HG03196 (cell line): ENCODE results near the gene RHEB.

Experiments used
- ATAC-seq: cut with Tn5 transposase; IDR thresholded peaks from one replicate; pipeline ENCODE4 v1.9.1; 2021; ENCODE audit not compliant: unreplicated experiment

Gene RHEB

DNA sequence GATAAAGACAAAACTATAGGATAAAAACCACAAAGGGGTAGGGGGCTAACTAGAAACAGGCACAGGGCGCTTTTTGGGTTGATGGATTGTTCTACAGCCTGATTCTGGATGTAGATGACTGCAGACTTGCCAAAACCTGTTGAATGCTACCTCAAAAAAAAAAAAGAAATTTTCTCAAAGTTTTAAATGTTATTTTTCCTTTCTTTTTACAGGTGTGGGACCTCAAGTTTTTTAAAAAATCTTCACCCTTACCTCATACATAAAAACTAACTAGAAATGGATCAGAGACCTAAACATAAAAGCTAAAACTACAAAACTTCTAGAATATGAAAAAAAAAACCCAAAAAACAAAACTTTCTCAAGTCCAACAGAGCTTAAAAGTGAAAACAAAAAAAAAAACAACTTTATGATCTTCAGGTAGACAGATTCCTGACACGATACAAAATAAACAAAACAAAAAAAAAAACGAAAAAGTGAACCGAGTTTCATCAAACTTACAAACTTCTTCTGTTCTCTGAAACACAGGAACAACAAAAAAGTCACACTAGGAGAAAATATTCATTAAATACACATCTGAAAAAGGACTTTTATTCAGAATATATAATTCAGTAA lies 14.9 kb downstream of the RHEB start:
- no peak for ATAC-seq

DNA sequence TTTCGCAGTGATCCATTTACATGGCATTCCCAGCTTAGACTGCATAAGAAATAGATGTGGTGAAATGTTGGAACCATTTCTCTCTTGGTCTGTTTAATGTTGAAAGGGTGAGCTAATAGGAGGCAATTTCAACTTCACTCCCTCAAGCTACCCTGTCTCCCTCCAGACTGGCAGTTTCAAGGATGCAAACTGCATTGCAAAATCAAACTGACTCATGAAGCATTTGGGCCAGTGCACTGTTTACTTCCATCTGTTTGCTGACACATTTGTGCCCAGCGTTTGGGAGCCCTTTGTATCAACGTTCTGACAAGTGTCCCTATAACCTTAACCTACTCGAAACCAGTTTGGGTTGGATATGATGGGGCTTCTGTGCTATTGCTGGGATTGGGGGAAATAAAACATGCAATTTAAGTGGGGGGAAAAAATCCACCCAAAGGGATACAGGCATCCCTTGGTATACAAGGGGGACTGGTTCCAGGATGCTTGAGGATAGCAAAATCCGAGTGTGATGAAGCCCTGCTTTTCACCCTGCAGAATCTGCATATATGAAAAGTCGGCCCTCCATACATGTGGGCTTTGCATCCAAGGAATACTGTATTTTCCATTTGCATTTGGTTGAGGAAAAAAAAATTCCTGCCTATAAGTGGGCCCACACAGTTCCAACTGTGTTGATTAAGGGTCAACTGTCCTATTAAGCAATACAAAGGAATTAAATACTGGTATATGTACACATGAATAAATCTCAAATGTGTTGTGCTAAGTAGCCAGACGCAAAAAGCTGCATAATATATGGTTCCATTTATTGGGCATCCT lies 15.6 kb downstream of the RHEB start:
- ATAC-seq: no peak

DNA sequence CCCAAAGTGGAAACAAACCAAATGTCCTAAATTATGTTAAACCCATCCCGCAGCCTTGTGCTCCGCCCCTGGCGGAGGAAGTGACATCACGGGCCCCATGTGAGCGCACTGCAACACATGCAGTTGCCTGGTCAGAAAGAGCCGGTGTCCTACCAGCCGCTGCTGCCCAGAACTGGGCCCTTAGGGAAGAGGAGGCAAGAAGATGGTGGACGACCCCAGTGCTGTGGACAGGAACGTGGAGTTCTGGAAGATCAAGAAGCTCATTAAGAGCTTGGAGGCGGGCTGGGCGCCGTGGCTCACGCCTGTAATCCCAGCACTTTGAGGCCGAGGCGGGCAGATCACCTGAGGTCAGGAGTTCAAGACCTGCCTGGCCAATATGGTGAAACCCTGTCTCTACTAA lies 18.0 kb downstream of the RHEB start:
- no peak for ATAC-seq

DNA sequence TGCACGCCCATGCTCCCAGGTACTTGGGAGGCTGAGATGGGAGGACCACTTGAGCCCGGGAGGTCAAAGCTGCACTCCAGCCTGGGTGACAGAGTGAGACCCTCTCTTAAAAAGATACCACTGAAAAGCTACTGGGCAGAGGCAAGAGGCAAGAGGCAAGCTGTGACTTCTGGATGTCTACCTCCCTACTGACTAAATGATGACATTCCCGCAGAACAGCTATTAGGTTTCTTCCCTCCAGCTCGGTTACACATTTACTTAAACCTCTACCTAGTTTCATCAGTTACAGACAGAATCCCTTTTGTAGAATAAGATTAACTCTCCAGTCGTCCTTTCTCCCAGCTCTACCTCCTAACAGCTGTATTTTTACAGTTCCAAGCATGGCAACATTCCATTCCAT lies 21.2 kb downstream of the RHEB start:
- no peak for ATAC-seq

DNA sequence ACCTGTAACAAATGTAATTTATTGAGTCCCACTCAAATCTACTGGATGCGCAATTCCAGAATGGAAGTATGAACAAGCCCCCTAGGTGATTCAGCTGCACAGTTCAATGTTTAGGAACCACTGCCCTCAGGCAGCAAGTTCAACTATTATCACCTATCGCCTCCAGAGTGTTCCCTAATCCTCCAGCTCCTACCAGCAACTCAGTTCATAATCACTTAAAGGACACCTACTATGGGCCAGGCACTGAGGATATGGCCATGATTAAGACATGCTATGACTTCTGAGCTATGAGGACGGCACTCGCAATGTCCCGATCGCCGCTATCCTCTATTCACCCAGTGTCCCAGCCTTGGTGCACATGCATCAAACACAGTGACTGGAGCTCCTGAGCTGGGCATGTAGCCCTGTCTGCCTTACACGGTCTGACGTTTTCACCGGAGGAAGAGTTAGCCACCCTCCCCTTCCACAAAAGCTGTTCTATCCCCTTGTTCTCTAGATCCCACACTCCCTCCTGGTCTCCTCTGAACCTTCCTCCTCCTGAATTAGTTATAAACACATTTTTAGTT lies 22.3 kb downstream of the RHEB start:
- ATAC-seq: no peak

DNA sequence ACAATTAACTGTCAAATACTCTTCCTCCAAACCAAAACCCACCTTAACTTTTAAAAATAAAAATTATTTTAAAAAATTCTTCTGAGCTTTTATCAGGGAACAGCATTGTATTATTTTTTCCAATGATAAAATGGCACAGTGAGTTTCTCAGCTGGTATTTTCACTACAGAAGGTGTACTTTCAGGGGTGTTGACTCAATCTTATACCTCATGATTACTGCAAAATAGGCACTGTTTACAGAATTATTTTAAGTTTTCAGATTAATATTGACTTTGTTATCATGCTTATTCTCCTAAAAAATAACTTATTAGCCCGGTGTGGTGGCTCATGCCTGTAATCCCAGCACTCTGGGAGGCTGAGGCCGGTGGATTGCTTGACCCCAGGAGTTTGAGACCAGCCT lies 24.3 kb downstream of the RHEB start:
- no peak for ATAC-seq

DNA sequence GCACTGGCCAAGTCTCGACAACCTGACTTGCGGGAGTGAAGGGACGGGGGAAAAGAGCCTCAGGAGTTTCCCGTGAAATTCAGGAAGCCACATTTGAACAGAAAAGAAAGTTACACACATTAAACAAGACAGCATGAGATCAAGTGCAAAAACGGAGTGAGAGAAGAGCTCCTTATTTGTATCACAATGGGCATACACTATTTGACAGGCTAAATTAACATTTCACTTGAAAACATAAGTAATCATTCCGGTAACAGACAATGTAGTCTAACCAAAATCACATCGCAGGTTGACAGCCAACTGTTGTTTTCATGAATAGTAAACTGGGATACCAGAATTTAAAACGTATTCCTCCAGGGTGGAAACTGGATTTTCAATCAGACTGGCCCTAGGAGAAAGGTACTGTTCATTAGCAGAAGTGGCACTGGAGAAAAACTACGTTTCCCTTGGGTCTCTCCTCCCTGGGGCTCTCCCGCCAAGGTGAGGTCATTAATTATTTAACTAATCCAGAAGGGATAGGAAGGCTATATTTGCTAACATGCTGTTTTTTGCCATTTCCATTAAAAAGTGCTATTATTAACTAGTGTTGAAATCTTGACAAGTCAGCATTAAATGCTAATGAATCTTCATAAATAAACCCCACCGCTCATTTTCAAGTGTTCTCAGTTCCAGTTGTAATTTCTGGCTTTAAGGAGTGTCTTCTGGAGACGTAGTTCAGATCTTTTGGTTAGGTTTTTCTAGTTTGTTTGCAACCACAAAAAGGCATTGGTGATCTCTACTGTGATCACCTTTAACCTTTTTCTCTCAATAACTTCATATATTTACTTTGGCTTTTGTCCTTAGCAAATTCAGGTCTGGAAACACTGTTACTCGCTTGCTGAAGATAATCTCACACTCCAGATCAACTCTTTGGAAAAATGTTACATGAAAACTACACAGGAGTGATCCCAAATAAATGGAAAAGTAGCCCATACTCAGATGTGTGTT lies 25.1 kb downstream of the RHEB start:
- no peak for ATAC-seq

DNA sequence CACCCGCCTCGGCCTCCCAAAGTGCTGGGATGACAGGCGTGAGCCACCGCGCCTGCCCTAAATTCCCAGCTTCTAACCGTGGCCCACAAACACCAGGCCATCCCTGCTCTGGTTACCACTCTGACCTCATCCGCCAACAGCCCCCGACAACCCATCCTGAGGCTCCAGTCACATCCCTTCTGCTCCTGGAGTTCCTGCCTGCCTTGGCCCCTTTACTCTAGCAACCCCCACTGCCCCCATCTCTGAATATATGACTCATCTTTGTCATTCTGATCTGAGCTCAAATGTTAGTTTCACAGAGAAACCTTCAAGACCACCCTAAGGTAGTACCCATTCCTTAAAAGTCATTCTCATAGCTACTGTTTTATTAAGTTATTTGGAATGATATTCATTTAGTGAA lies 26.6 kb downstream of the RHEB start:
- ATAC-seq: no peak

DNA sequence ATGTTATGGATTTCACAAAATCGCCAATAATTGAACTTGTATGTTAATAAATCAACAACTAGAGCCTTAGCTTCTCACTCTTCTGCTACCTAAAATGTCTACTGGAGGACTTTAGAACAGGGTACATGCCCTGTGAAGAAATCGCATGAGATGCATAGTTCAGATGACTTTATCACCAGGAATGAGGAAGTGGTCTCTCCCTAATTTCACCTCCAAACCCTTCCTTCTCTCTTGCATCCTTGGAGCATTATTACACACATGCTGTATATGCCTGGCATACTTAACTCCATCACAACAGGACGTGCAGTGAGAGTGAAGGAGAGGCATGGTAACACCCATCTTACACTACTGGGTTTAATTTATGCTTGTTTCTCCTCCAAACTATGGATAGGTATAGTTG lies 27.8 kb downstream of the RHEB start:
- no peak for ATAC-seq

DNA sequence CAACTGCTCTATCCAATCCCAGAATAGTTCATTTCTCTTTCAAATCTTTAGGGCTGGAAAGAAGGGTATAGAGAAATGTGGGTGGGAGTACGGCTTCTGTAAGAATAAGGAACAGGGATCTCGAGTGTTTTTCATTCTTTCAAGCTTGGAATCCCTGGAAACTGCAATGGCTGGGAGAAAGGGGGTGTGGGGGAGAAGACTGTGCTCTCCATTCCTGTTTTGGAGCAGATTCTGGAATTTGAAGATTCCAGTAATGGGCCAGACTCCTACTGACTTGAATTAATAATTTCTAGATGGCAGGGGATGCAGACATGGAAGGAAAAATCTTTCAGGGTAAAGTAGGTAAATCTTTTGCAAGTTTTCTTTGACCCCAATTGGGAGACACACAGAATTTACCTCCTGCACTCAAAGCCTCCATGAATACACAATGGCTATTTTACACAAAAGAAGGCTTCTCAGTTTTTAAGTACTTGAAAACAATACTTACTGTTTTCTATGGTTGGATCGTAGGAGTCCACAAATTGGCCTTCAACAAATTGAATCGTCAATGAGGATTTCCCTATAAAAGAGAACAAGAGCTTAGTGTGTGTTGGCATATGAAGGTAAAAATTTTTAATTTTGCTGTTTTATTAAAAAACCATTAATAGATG lies 29.1 kb downstream of the RHEB start:
- no peak for ATAC-seq

DNA sequence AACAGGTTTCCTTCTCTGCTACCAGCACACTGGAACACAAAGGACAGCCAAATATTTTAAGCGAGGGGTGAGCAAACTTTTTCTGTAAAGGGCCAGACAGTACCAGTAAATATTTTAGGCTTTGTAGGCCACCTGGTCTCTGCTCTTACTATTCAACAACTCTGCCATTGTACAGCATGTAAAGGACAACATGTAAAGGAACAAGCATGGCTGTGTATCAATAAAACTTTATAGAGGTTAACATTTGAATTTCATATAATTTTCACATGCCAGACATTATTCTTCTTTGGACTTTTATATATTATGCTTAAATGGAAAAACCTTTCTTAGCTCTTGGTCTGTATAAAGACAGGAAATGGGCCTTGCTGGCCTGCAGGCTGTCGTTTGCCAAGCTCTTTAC lies 30.2 kb downstream of the RHEB start:
- ATAC-seq: no peak

DNA sequence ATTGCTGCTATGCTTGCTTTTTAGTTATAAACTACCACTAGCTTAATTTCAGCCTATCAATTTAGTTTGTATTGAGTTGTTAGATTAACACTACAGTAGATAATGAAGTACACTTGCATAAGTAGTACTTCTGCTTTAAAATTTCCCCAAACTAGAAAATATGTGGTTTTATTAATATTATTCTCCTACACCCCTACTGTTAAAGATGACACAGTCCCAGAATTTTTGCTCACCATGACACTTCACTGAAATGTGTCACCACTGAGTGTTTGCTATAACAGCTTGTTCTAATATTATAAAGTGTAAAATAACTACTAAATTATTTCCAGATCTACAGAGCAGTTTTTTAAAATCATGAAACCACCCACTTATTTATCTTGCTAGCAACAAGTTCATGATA lies 31.6 kb downstream of the RHEB start:
- no peak for ATAC-seq

DNA sequence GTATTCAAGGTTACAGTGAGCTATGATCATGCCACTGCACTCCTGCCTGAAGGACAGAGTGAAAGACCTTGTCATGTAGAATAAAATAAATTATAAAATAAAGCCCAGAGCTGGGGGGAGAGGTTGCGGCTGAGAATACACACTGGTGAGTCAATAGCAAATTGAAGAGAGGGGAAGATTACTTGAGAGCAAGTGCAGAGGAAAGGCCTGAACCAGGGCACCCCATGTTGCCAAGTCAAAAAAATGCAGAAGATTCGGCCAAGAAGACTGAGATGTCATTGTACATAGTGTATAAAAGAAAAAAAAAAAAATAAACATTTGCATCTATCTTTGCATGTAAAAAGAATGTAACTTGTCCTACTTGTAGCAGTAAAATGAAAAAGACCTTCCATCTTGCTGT lies 32.5 kb downstream of the RHEB start:
- ATAC-seq: no peak

DNA sequence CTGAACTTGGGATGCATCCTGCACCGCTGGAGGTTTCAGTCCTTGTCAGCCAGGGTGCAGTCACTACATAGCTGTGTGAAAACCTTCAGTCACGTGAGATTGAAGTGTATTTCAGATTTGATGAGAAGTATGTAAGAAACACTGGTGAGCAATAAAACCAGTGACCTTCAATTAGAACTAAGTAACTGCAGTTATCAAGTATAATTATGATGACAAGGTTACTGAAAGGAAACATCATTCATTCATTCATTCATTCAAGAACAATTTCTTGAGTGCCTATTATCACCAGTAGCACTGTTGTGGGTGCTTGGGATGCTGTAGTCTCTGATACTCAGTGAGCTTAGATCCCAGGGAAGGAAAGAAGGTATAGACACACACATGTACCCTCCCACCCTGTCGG lies 33.6 kb downstream of the RHEB start:
- no peak for ATAC-seq

DNA sequence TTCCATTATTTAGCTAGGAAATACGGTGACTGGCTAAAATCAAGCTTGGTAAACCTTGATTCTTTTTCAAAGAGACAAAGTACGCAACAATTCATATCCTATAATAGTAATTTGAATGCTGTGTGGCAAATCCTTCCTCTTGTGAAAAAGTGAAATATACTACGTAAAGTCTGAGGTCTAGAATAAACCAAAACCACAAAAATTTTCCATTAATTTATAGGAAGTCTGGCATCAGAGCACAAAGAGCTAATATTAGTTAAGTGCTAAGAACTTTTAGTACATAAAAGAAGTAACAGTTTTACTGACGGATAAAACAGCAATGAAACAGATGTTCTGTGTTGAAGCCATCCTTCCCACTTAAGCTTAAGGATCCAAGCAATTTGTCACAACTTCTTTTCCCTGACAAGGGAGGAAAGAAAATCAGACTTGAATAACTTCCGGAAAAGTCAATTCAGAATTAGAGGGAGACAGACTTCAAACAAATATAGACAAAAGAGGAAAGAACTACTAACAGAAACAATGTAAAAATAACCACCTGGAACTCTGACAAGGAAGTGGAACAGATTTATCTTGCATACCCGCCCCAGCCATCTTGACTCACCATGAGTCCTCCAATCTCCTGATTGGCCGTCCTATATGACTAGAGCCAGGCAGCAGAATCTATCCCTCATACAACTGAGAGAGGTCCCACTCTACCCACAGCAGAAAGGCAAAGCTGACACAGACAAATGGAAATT lies 34.6 kb downstream of the RHEB start:
- ATAC-seq: no peak

DNA sequence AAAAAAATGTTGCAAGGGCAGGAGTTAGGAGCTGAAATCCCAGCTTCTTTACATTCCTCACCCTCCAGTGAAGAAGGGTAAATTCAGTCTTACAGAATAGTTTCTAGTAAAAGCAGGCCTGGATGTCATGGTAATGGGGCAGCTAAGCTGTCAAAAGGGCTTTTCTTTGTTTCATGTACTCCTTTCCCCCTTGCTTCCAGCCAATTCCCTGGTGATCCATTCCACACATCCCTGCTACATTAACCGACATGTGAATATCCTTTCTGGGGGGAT lies 36.0 kb downstream of the RHEB start:
- ATAC-seq: no peak

DNA sequence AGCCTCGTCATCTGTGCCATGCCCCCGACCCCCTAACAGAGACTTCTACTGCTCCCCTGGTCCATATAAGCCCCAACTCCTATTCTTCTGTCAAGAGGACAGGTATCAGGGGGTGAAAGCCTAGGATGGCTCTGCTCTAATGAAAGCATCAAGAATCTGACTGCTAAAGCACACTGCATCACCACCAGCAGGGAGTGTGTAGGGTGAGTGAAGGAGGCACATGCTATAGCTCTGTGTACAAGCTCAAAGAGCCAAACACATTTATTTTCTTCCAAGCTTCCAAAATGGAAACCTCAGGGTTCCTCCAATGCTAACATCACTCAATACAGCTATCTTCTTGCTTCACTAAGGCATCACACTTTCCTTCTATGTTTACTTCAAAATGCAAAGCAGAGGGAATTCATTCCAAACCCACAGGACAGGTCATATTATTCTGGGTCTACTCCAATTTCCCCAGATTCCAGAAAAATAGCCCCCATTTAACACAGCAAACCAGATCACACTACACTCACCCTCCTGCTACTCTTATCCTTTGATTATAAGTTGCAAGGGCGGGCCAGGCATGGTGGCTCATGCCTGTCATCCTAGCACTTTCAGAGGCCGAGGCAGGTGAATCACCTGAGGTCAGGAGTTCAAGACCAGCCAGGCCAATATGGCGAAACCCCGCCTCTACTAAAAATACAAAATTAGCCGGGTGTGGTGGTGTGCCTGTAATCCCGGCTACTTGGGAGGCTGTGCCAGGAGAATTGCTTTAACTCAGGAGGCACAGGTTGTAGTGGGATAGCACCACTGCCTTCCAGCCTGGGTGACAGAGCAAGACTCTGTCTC lies 36.6 kb downstream of the RHEB start:
- no peak for ATAC-seq

DNA sequence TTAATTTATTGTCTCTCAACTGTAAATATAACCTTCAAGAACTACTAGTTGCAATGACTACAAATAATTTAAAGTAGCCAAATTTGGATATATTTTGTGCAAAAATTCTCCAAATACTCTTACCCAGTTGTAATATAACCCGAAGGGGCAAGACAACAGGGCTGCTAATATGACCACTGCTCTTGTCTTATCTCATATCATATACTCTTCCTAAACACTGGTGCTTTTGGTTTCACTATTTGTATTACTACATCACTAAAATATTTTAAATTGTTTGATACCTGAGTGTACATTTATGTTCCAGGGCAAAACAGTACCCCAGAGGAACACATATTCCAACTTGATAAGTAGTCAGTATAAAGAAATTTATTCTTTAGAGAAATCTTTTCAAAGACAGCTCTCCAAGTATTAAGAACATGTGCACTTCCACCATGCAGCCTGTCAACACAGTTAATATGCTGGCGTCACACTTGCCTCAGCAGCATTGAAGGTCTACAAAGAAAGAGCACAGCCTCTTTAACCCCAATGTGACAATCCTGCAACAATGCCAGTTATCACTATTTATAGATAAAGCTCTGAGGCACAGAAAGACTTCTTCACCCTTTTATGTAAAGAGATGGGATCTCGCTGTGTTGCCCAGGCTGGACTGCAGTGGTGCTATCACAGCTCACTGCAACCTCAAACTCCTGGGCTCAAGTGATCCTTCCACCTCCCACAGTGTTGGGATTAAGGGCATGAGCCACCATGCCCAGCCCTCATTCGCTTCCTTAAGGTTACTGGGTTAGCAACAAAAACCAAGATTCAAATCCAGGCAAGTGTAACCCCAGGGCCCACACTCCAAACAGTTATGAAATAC lies 37.8 kb downstream of the RHEB start:
- ATAC-seq: no peak

DNA sequence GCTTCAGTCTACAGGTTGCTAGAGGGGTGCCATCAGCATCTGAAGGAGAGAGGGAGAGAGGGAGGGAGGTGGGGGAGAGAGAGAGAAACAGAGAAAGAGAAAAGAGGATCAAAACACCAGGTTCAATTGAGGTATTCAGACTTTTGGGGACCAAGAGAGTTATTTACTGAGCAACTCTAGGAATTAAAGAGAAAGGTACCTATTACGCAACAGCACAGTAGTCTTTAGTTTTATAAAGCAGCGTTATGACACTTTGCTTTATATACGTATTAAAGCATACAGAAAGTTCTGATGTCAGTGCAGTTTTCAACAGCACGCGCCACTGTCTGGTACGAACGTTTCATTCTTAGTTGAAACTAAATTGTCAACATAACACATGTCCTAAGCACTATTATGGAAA lies 41.8 kb downstream of the RHEB start:
- ATAC-seq: no peak
